ENCODE measurements around the gene GHR.

The GHR gene

DNA sequence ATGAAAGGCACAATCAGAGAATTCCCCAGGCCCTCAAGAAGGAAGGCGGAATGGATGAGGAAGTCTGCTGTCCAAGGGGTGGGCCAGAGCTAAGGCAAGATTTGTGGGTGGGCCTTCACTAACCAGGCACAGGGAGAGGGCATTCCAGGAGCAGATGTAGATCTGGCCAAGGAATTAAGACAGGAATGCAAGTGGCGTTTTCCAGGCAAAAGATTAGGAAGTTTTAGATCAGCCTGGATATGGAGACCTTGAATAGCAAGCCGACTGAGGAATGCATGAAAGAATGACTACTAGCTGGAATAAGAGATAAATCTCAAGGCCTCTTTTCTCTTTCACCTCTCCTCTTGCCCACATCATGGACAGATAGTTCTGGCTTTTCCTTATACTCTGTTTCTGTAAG, 68.5 kb downstream of the GHR start (continued):
- TF ChIP-seq, protein P1, sequence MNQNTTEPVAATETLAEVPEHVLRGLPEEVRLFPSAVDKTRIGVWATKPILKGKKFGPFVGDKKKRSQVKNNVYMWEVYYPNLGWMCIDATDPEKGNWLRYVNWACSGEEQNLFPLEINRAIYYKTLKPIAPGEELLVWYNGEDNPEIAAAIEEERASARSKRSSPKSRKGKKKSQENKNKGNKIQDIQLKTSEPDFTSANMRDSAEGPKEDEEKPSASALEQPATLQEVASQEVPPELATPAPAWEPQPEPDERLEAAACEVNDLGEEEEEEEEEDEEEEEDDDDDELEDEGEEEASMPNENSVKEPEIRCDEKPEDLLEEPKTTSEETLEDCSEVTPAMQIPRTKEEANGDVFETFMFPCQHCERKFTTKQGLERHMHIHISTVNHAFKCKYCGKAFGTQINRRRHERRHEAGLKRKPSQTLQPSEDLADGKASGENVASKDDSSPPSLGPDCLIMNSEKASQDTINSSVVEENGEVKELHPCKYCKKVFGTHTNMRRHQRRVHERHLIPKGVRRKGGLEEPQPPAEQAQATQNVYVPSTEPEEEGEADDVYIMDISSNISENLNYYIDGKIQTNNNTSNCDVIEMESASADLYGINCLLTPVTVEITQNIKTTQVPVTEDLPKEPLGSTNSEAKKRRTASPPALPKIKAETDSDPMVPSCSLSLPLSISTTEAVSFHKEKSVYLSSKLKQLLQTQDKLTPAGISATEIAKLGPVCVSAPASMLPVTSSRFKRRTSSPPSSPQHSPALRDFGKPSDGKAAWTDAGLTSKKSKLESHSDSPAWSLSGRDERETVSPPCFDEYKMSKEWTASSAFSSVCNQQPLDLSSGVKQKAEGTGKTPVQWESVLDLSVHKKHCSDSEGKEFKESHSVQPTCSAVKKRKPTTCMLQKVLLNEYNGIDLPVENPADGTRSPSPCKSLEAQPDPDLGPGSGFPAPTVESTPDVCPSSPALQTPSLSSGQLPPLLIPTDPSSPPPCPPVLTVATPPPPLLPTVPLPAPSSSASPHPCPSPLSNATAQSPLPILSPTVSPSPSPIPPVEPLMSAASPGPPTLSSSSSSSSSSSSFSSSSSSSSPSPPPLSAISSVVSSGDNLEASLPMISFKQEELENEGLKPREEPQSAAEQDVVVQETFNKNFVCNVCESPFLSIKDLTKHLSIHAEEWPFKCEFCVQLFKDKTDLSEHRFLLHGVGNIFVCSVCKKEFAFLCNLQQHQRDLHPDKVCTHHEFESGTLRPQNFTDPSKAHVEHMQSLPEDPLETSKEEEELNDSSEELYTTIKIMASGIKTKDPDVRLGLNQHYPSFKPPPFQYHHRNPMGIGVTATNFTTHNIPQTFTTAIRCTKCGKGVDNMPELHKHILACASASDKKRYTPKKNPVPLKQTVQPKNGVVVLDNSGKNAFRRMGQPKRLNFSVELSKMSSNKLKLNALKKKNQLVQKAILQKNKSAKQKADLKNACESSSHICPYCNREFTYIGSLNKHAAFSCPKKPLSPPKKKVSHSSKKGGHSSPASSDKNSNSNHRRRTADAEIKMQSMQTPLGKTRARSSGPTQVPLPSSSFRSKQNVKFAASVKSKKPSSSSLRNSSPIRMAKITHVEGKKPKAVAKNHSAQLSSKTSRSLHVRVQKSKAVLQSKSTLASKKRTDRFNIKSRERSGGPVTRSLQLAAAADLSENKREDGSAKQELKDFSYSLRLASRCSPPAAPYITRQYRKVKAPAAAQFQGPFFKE (tag by site-specific recombination; IDR thresholded peaks at IDR 0.05; ENCODE audit: borderline replicate concordance) = no peak
- no peak for TF ChIP-seq ZNF26 (tag by site-specific recombination; IDR thresholded peaks at IDR 0.05)

- no peak overlapping the region for H3K4me3 ChIP-seq (ENCODE audit: low read depth, low read length)
- TF ChIP-seq, protein P2, sequence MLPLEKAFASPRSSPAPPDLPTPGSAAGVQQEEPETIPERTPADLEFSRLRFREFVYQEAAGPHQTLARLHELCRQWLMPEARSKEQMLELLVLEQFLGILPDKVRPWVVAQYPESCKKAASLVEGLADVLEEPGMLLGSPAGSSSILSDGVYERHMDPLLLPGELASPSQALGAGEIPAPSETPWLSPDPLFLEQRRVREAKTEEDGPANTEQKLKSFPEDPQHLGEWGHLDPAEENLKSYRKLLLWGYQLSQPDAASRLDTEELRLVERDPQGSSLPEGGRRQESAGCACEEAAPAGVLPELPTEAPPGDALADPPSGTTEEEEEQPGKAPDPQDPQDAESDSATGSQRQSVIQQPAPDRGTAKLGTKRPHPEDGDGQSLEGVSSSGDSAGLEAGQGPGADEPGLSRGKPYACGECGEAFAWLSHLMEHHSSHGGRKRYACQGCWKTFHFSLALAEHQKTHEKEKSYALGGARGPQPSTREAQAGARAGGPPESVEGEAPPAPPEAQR (tag by site-specific recombination; IDR thresholded peaks at IDR 0.05) = no peak
- TF ChIP-seq ZNF654 (tag by site-specific recombination; IDR thresholded peaks at IDR 0.05; ENCODE audit: low read depth) = no peak
- no peak for TF ChIP-seq ZNF585B (tag by site-specific recombination; IDR thresholded peaks at IDR 0.05)
- TF ChIP-seq ZNF561 (tag by site-specific recombination; IDR thresholded peaks at IDR 0.05; ENCODE audit: borderline replicate concordance) = no peak
- H3K36me3 ChIP-seq (ENCODE audit: control insufficient read depth in 2 of 2, insufficient read depth in 1 of 2, low read length in 2 of 2) = no peaks in the 10 kb centered on the region
- ChIA-PET CTCF (no interaction called here), POLR2A (no interaction called here)
- H3K9me3 ChIP-seq (ENCODE audit: control insufficient read depth, insufficient read depth, low read depth, low read length) = no peaks in the 10 kb centered on the region
- no peak overlapping the region for H3K27ac ChIP-seq (ENCODE audit: extremely low read depth, low read depth, low read length)
- no peaks in the 10 kb centered on the region for H3K4me1 ChIP-seq (ENCODE audit: control insufficient read depth, insufficient read depth, low read length)
These were observed 69.7 kb downstream of the GHR start for GRCh38 chr5:42492974-42493373.

- CTCF ChIA-PET = no interaction called here
- POLR2A ChIA-PET = no interaction called here
- no peak for TF ChIP-seq ZNF692 (tag by site-specific recombination; IDR thresholded peaks at IDR 0.05)
- no peak for TF ChIP-seq ZNF202 (tag by site-specific recombination; IDR thresholded peaks at IDR 0.05; ENCODE audit: borderline replicate concordance)
- TF ChIP-seq GLIS1 (tag by site-specific recombination; IDR thresholded peaks at IDR 0.05) = no peak
- TF ChIP-seq, protein P3, sequence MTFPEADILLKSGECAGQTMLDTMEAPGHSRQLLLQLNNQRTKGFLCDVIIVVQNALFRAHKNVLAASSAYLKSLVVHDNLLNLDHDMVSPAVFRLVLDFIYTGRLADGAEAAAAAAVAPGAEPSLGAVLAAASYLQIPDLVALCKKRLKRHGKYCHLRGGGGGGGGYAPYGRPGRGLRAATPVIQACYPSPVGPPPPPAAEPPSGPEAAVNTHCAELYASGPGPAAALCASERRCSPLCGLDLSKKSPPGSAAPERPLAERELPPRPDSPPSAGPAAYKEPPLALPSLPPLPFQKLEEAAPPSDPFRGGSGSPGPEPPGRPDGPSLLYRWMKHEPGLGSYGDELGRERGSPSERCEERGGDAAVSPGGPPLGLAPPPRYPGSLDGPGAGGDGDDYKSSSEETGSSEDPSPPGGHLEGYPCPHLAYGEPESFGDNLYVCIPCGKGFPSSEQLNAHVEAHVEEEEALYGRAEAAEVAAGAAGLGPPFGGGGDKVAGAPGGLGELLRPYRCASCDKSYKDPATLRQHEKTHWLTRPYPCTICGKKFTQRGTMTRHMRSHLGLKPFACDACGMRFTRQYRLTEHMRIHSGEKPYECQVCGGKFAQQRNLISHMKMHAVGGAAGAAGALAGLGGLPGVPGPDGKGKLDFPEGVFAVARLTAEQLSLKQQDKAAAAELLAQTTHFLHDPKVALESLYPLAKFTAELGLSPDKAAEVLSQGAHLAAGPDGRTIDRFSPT (tag by site-specific recombination; IDR thresholded peaks at IDR 0.05) = no peak
- no peak for TF ChIP-seq REST (tag by site-specific recombination; IDR thresholded peaks at IDR 0.05)
- TF ChIP-seq ZNF350 (tag by site-specific recombination; IDR thresholded peaks at IDR 0.05) = no peak
- TF ChIP-seq ZNF354C (tag by site-specific recombination; IDR thresholded peaks at IDR 0.05; ENCODE audit: borderline replicate concordance, low read depth) = no peak
- TF ChIP-seq ZNF837 (tag by site-specific recombination; IDR thresholded peaks at IDR 0.05) = no peak
- no peak for TF ChIP-seq ZNF214 (tag by site-specific recombination; IDR thresholded peaks at IDR 0.05; ENCODE audit: borderline replicate concordance)
These were observed 71.2 kb downstream of the GHR start for GRCh38 chr5:42494414-42494813.

More at GRCh38 chr5:42494414-42494813, 71.2 kb downstream of the GHR start:
- H3K9me3 ChIP-seq (ENCODE audit: control insufficient read depth, insufficient read depth, low read depth, low read length) = no peaks in the 10 kb centered on the region
- no peaks in the 10 kb centered on the region for H3K36me3 ChIP-seq (ENCODE audit: control insufficient read depth in 2 of 2, insufficient read depth in 1 of 2, low read length in 2 of 2)
- H3K4me3 ChIP-seq (ENCODE audit: low read depth, low read length) = no peak overlapping the region
- H3K4me1 ChIP-seq (ENCODE audit: control insufficient read depth, insufficient read depth, low read length) = no peaks in the 10 kb centered on the region
- H3K27ac ChIP-seq (ENCODE audit: extremely low read depth, low read depth, low read length) = no peak overlapping the region
